Measurements from ENCODE around the gene TRAF3IP1. TPM values are rescaled to one million over a fixed set of nuclear protein-coding genes. Genes with fewer than 3 reads are reported as not detected.
"Not testable (repeated sequence)": the region's sequence is repeated elsewhere in the genome, so short reads cannot be mapped to it uniquely, and the experiment has no call there.

Gene TRAF3IP1
- total and polyA plus RNA-seq, 4 donors = 4.0 to 9.1 (median 4.6) TPM

- Histone ChIP-seq H3K27me3 (ENCODE audit: control insufficient read depth in 4 of 4, insufficient read depth in 4 of 4, low read length in 3 of 4) (no peaks in the 10 kb centered on the region), H3K4me3 (ENCODE audit: low read depth in 1 of 3, low read length in 3 of 3) (no peak overlapping the region), H3K9me3 (ENCODE audit: control insufficient read depth in 4 of 4, low read length in 3 of 4) (no peaks in the 10 kb centered on the region), H3K4me1 (ENCODE audit: control insufficient read depth in 4 of 4, insufficient read depth in 4 of 4, low read length in 3 of 4) (peaks cover 1 to 22% (median 17%) of the 10 kb centered on the region in 4 donors), H3K9ac (ENCODE audit: low read depth in 1 of 2, low read length in 2 of 2) (no peak overlapping the region), H3K36me3 (ENCODE audit: control insufficient read depth in 4 of 4, insufficient read depth in 3 of 4, low read depth in 1 of 4, low read length in 3 of 4) (no peaks in the 10 kb centered on the region), H3K27ac (ENCODE audit: low read depth in 1 of 2, low read length in 2 of 2) (peak overlapping the region; percentile 79 to 80)
- WGBS = 44% methylated on average over 5 of the region's 5 CpGs
- no peak for DNase-seq (ENCODE audit: low spot score)
- TF ChIP-seq HNF4A (conservative IDR thresholded peaks at IDR 0.05) (peak in 1 of 2 donors; percentile 63), REST (IDR thresholded peaks at IDR 0.05) (peak; percentile 27), FOXA2 (IDR thresholded peaks at IDR 0.05) (no peak), RAD21 (IDR thresholded peaks at IDR 0.05) (peak in 1 of 2 donors; percentile 36), YY1 (IDR thresholded peaks at IDR 0.05) (no peak), RXRA (IDR thresholded peaks at IDR 0.05) (peak; percentile 40 to 63), HNF4G (IDR thresholded peaks at IDR 0.05) (peak; percentile 30), SP1 (IDR thresholded peaks at IDR 0.05) (peak; percentile 69)
- TF ChIP-seq, protein P1, sequence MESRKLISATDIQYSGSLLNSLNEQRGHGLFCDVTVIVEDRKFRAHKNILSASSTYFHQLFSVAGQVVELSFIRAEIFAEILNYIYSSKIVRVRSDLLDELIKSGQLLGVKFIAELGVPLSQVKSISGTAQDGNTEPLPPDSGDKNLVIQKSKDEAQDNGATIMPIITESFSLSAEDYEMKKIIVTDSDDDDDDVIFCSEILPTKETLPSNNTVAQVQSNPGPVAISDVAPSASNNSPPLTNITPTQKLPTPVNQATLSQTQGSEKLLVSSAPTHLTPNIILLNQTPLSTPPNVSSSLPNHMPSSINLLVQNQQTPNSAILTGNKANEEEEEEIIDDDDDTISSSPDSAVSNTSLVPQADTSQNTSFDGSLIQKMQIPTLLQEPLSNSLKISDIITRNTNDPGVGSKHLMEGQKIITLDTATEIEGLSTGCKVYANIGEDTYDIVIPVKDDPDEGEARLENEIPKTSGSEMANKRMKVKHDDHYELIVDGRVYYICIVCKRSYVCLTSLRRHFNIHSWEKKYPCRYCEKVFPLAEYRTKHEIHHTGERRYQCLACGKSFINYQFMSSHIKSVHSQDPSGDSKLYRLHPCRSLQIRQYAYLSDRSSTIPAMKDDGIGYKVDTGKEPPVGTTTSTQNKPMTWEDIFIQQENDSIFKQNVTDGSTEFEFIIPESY (IDR thresholded peaks at IDR 0.05) = no peak
Measured at GRCh38 chr2:238306672-238306998, 13.7 kb upstream of the TRAF3IP1 start.

GRCh38 chr2:238308177-238308576, 12.1 kb upstream of the TRAF3IP1 start:
- no peak for DNase-seq (ENCODE audit: low spot score)
- 88% methylated on average over 2 of the region's 2 CpGs for WGBS
- Histone ChIP-seq H3K4me3 (ENCODE audit: low read depth in 1 of 3, low read length in 3 of 3) (no peak overlapping the region), H3K27me3 (ENCODE audit: control insufficient read depth in 4 of 4, insufficient read depth in 4 of 4, low read length in 3 of 4) (no peaks in the 10 kb centered on the region), H3K9ac (ENCODE audit: low read depth in 1 of 2, low read length in 2 of 2) (no peak overlapping the region), H3K27ac (ENCODE audit: low read depth in 1 of 2, low read length in 2 of 2) (no peak overlapping the region), H3K4me1 (ENCODE audit: control insufficient read depth in 4 of 4, insufficient read depth in 4 of 4, low read length in 3 of 4) (peaks cover 1 to 22% (median 17%) of the 10 kb centered on the region in 4 donors), H3K36me3 (ENCODE audit: control insufficient read depth in 4 of 4, insufficient read depth in 3 of 4, low read depth in 1 of 4, low read length in 3 of 4) (no peaks in the 10 kb centered on the region), H3K9me3 (ENCODE audit: control insufficient read depth in 4 of 4, low read length in 3 of 4) (no peaks in the 10 kb centered on the region)
- TF ChIP-seq MAX (IDR thresholded peaks at IDR 0.05) = no peak
- peak; percentile 9 to 40 for TF ChIP-seq RAD21 (IDR thresholded peaks at IDR 0.05)
- TF ChIP-seq, protein P2, sequence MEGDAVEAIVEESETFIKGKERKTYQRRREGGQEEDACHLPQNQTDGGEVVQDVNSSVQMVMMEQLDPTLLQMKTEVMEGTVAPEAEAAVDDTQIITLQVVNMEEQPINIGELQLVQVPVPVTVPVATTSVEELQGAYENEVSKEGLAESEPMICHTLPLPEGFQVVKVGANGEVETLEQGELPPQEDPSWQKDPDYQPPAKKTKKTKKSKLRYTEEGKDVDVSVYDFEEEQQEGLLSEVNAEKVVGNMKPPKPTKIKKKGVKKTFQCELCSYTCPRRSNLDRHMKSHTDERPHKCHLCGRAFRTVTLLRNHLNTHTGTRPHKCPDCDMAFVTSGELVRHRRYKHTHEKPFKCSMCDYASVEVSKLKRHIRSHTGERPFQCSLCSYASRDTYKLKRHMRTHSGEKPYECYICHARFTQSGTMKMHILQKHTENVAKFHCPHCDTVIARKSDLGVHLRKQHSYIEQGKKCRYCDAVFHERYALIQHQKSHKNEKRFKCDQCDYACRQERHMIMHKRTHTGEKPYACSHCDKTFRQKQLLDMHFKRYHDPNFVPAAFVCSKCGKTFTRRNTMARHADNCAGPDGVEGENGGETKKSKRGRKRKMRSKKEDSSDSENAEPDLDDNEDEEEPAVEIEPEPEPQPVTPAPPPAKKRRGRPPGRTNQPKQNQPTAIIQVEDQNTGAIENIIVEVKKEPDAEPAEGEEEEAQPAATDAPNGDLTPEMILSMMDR (IDR thresholded peaks at IDR 0.05; ENCODE audit: low read depth, low read length, missing input control) = no peak
- TF ChIP-seq TAF1 (conservative IDR thresholded peaks at IDR 0.05) = no peak
- no peak for TF ChIP-seq NR2F2 (IDR thresholded peaks at IDR 0.05)
- TF ChIP-seq GABPA (IDR thresholded peaks at IDR 0.05 in 1 of 2, conservative IDR thresholded peaks at IDR 0.05 in 1 of 2) = no peak
- TF ChIP-seq ATF3 (IDR thresholded peaks at IDR 0.05) = no peak

DNA sequence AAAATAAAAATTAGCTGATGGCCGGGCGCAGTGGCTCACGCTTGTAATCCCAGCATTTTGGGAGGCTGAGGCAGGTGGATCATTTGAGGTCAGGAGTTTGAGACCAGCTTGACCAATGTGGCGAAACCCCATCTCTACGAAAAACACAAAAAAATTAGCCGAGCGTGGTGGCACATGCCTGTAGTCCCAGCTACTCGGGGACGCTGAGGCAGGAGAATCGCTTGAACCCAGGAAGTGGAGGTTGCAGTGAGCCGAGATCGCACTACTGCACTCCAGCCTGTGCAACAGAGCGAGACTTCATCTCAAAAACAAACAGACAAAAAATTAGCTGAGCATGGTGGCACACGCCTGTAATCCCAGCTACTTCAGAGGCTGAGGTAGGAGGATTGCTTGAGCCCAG, 9.6 kb upstream of the TRAF3IP1 start:
- H3K4me1 ChIP-seq (ENCODE audit: control insufficient read depth in 4 of 4, insufficient read depth in 4 of 4, low read length in 3 of 4) = peaks cover 1 to 19% (median 15%) of the 10 kb centered on the region in 4 donors
- not testable (repeated sequence) for H3K27ac ChIP-seq (ENCODE audit: low read depth in 1 of 2, low read length in 2 of 2); DNase-seq (ENCODE audit: low spot score); H3K27me3 ChIP-seq (ENCODE audit: control insufficient read depth in 4 of 4, insufficient read depth in 4 of 4, low read length in 3 of 4); H3K9me3 ChIP-seq (ENCODE audit: control insufficient read depth in 4 of 4, low read length in 3 of 4); H3K36me3 ChIP-seq (ENCODE audit: control insufficient read depth in 4 of 4, insufficient read depth in 3 of 4, low read depth in 1 of 4, low read length in 3 of 4); H3K9ac ChIP-seq (ENCODE audit: low read depth in 1 of 2, low read length in 2 of 2); H3K4me3 ChIP-seq (ENCODE audit: low read depth in 1 of 3, low read length in 3 of 3)
- WGBS = 91% methylated on average over 14 of the region's 14 CpGs

All from liver (tissue), 9 donors.